ENCODE measurements around the gene STRA6. TPM values are rescaled to one million over a fixed set of nuclear protein-coding genes. Genes with fewer than 3 reads are reported as not detected.

Gene STRA6
- total and polyA plus RNA-seq, 2 of the 8 experiments (the other 6 are each of a cell fraction or from before 2014, with no cell fraction given), result 9.3 to 14.5 TPM

GRCh38 chr15:74193905-74194304, 8.7 kb downstream of the STRA6 start:
- Histone ChIP-seq H3K4me2 (ENCODE audit: insufficient read depth in 1 of 2, low read depth in 2 of 2, low read length in 2 of 2) (no peak overlapping the region), H2BK12ac (ENCODE audit: low read depth, low read length) (no peak overlapping the region), H3K36me3 (ENCODE audit: control insufficient read depth in 2 of 4, insufficient read depth in 4 of 4, low read length in 3 of 4) (no peaks in the 10 kb centered on the region), H3K23me2 (ENCODE audit: low read depth, low read length) (0 out of 2 replicates have a peak, but pooled peaks cover 2% of the 10 kb centered on the region), H2BK120ac (replicated peaks; ENCODE audit: low read depth, low read length) (no peak overlapping the region), H3K4me1 (replicated peaks in 1 of 4; ENCODE audit: control insufficient read depth in 3 of 4, insufficient read depth in 4 of 4, low read length in 3 of 4) (no peaks in the 10 kb centered on the region; a peak in 2 of 7 replicates), H3K14ac (ENCODE audit: insufficient read length) (no peak overlapping the region), H3K27me3 (replicated peaks in 1 of 4; ENCODE audit: control insufficient read depth in 3 of 4, extremely low read depth in 1 of 4, insufficient read depth in 3 of 4, low read length in 3 of 4) (no peaks in the 10 kb centered on the region), H3K9ac (replicated peaks in 1 of 4; ENCODE audit: extremely low read depth in 1 of 4, low read depth in 3 of 4, low read length in 3 of 4) (no peak overlapping the region), H2BK20ac (ENCODE audit: low read length) (no peak overlapping the region), H2BK5ac (ENCODE audit: low read depth, low read length) (no peak overlapping the region), H4K91ac (replicated peaks; ENCODE audit: insufficient read length, low read length) (no peak overlapping the region), H3K56ac (replicated peaks; ENCODE audit: insufficient read length, low read depth, low read length) (no peak overlapping the region), H3K23ac (ENCODE audit: insufficient read length) (no peak overlapping the region), H3K9me3 (ENCODE audit: insufficient read depth in 2 of 2, low read depth in 1 of 2, low read length in 1 of 2) (no peaks in the 10 kb centered on the region), H3K79me2 (ENCODE audit: control insufficient read depth in 1 of 2, insufficient read depth in 2 of 2, low read length in 2 of 2) (no peaks in the 10 kb centered on the region), H3K27ac (ENCODE audit: low read depth, low read length) (no peak overlapping the region), H2AK5ac (ENCODE audit: low read depth, low read length) (no peak overlapping the region), H3K4ac (replicated peaks; ENCODE audit: insufficient read length, low read depth, low read length) (no peak overlapping the region), H3K4me3 (ENCODE audit: extremely low read depth in 1 of 4, insufficient read depth in 2 of 4, low read depth in 3 of 4, low read length in 4 of 4) (no peak overlapping the region), H4K20me1 (replicated peaks in 1 of 2; ENCODE audit: control insufficient read depth in 1 of 2, insufficient read depth in 2 of 2, low read length in 2 of 2) (no peaks in the 10 kb centered on the region), H3K79me1 (ENCODE audit: low read depth, low read length) (no peaks in the 10 kb centered on the region; the same call in 1 of the 2 replicates), H2BK15ac (ENCODE audit: low read length) (no peak overlapping the region), H4K8ac (ENCODE audit: extremely low read depth, insufficient read depth, low read length) (no peak overlapping the region), H3K18ac (ENCODE audit: extremely low read depth, low read length) (no peak overlapping the region), H2AFZ (ENCODE audit: low read length) (no peak overlapping the region), H4K5ac (ENCODE audit: insufficient read length, low read depth, low read length) (no peak overlapping the region)
- DNase-seq (ENCODE audit: low read depth in 1 of 2, low spot score in 2 of 2), result no peak
- WGBS, 2 experiments (ENCODE audit: extremely low coverage in 1 of 2, insufficient coverage in 1 of 2, insufficient read length in 1 of 2, insufficient replicate concordance in 2 of 2, low coverage in 1 of 2, low lambda C conversion rate in 2 of 2, missing lambda C conversion rate in 1 of 2), result 76% methylated on average over 5 of the region's 6 CpGs; no CpG with 5 or more reads in 1 of the 2 experiments
- FAIRE-seq, result no peak
- ChIA-PET CTCF (ENCODE audit: partially characterized antibody) (interaction anchor here (0.6 to 2.3 kb wide), 9 partner anchors 8 to 118 kb away, joined by 3 to 12 read pairs (median 5); partner anchors contain the start of gene STRA6), POLR2A (ENCODE audit: partially characterized antibody) (interaction anchor here (0.8 to 10.3 kb wide), 7 partner anchors 7 to 30 kb away, joined by 3 to 76 read pairs (median 5); partner anchors contain the start of gene STRA6)
- TF ChIP-seq RXRA (IDR thresholded peaks at IDR 0.05; ENCODE audit: insufficient read depth, low read depth, low read length) (no peak), SP4 (IDR thresholded peaks at IDR 0.05; ENCODE audit: low read length) (no peak), KDM1A (IDR thresholded peaks at IDR 0.05; ENCODE audit: borderline replicate concordance, low read length) (no peak), CBX5 (IDR thresholded peaks at IDR 0.05; ENCODE audit: low read depth, low read length) (no peak), CTCF (IDR thresholded peaks at IDR 0.05; ENCODE audit: control extremely low read depth in 1 of 3, insufficient read depth in 1 of 3, low read depth in 1 of 3, low read length in 3 of 3) (no peak), BRCA1 (IDR thresholded peaks at IDR 0.05; ENCODE audit: low read depth, low read length) (no peak), JUN (IDR thresholded peaks at IDR 0.05; ENCODE audit: low read depth, low read length) (no peak), POLR2AphosphoS5 (IDR thresholded peaks at IDR 0.05; ENCODE audit: low read depth, low read length) (no peak), YY1 (IDR thresholded peaks at IDR 0.05; ENCODE audit: low read depth, low read length) (no peak), MAFK (IDR thresholded peaks at IDR 0.05; ENCODE audit: low read depth, low read length) (no peak), TBP (IDR thresholded peaks at IDR 0.05; ENCODE audit: low read depth, low read length) (no peak), POU5F1 (IDR thresholded peaks at IDR 0.05; ENCODE audit: low read depth, low read length) (no peak)

Measured in H1 (cell line).